ENCODE data around the gene GRAMD2A.

Gene GRAMD2A

GRCh38 chr15:72197460-72198355 is at the start of gene GRAMD2A:
Gene GRAMD2A, minus strand, starts transcription at chr15:72197787.
- no peak for DNase-seq

- DNase-seq, result no peak
These were observed 45.3 kb upstream of the GRAMD2A start for GRCh38 chr15:72242775-72243370.

- DNase-seq, result no peak
These were observed 42.1 kb upstream of the GRAMD2A start for GRCh38 chr15:72239652-72240051.

- no peak for DNase-seq
These were observed 41.0 kb upstream of the GRAMD2A start for GRCh38 chr15:72238586-72238985.

GRCh38 chr15:72237853-72238224 is 40.3 kb upstream of the GRAMD2A start:
- no peak for DNase-seq

GRCh38 chr15:72237029-72237852 is 39.7 kb upstream of the GRAMD2A start:
- peak; percentile 68 for DNase-seq

- no peak for DNase-seq
These were observed 38.9 kb upstream of the GRAMD2A start for GRCh38 chr15:72236381-72237003.

GRCh38 chr15:72235298-72235697 is 37.7 kb upstream of the GRAMD2A start:
- no peak for DNase-seq

- DNase-seq, result no peak
These were observed 36.2 kb upstream of the GRAMD2A start for GRCh38 chr15:72233769-72234168.

GRCh38 chr15:72231833-72232478 is 34.4 kb upstream of the GRAMD2A start:
- DNase-seq, result no peak

- DNase-seq, result peak; percentile 97
These were observed 33.7 kb upstream of the GRAMD2A start, which contains the start of gene PKM for GRCh38 chr15:72231066-72231832. Gene PKM, minus strand, starts transcription at chr15:72231190. Its CDS starts 12,093 bp downstream, at chr15:72219097.

- DNase-seq, result peak; percentile 82
These were observed 32.8 kb upstream of the GRAMD2A start for GRCh38 chr15:72230197-72231065.

GRCh38 chr15:72229947-72230196 is 32.3 kb upstream of the GRAMD2A start:
- DNase-seq, result no peak

GRCh38 chr15:72229076-72229946 is 31.7 kb upstream of the GRAMD2A start:
- DNase-seq, result no peak

- no peak for DNase-seq
These were observed 30.1 kb upstream of the GRAMD2A start for GRCh38 chr15:72227720-72228119.

- DNase-seq, result peak; percentile 51
These were observed 29.6 kb upstream of the GRAMD2A start for GRCh38 chr15:72227192-72227586.

GRCh38 chr15:72223278-72223677 is 25.7 kb upstream of the GRAMD2A start:
- DNase-seq, result no peak

- no peak for DNase-seq
These were observed 24.8 kb upstream of the GRAMD2A start for GRCh38 chr15:72222393-72222792.

- DNase-seq, result no peak
These were observed 23.1 kb upstream of the GRAMD2A start for GRCh38 chr15:72220687-72221086.

- DNase-seq, result no peak
These were observed 19.6 kb upstream of the GRAMD2A start for GRCh38 chr15:72217216-72217615.
